H1 (cell line): Measurements from ENCODE around the gene CT47A1. TPM values are rescaled to one million over a fixed set of nuclear protein-coding genes. Genes with fewer than 3 reads are reported as not detected.

ENCODE experiments used
- CTCF ChIA-PET: fragments of 300-600 bp; sonication (Branson Sonifier 250); formaldehyde crosslinking; loops from one replicate; lab custom pipeline; 2021; ENCODE audit not compliant: partially characterized antibody; lab: Charles Lee
- POLR2A ChIA-PET: fragments of 300-600 bp; sonication (Branson Sonifier 250); formaldehyde crosslinking; loops from one replicate; lab custom pipeline; 2021; ENCODE audit warnings: inconsistent platforms; ENCODE audit not compliant: partially characterized antibody; lab: Charles Lee
- DNase-seq, 2 experiments: peaks; one replicate each; pipeline versions ENCODE4 v3.0.0 to v3.0.0-alpha.2; 2010 to 2022; ENCODE audit warnings: low spot score in 2 of 2, low read depth in 1 of 2, mixed read lengths in 1 of 2
- FAIRE-seq: peaks from 2 replicates; lab custom pipeline; 2011; peaks lifted over from hg19 to GRCh38; lab: Jason Lieb, UNC
- H2AFZ ChIP-seq: 2 replicates; pipeline ENCODE4 v1.8.1; 2012; ENCODE audit warnings: low read length, inconsistent platforms
- H2AK5ac ChIP-seq: 2 replicates; pipeline ENCODE4 v1.6.1; 2013; ENCODE audit warnings: low read depth, low read length
- H2BK120ac ChIP-seq: replicated peaks from 2 replicates; pipeline ENCODE3; 2013; ENCODE audit warnings: low read depth, low read length, inconsistent platforms
- H2BK12ac ChIP-seq: 2 replicates; pipeline ENCODE4 v1.6.1; 2013; ENCODE audit warnings: low read depth, low read length
- H2BK15ac ChIP-seq: 2 replicates; pipeline ENCODE4 v1.6.1; 2013; ENCODE audit warnings: low read length
- H2BK20ac ChIP-seq: 2 replicates; pipeline ENCODE4 v1.6.1; 2013; ENCODE audit warnings: low read length
- H2BK5ac ChIP-seq: 2 replicates; pipeline ENCODE4 v1.6.1; 2013; ENCODE audit warnings: low read depth, low read length
- H3K14ac ChIP-seq: 2 replicates; pipeline ENCODE4 v1.6.1; 2013; ENCODE audit warnings: inconsistent platforms; ENCODE audit not compliant: insufficient read length
- H3K18ac ChIP-seq: 2 replicates; pipeline ENCODE4 v1.6.1; 2013; ENCODE audit warnings: low read length; ENCODE audit errors: extremely low read depth
- H3K23ac ChIP-seq: 2 replicates; pipeline ENCODE4 v1.6.1; 2013; ENCODE audit warnings: inconsistent platforms; ENCODE audit not compliant: insufficient read length
- H3K23me2 ChIP-seq: 2 replicates; pipeline ENCODE4 v1.6.1; 2013; ENCODE audit warnings: low read depth, low read length
- H3K27ac ChIP-seq: 2 replicates; pipeline ENCODE4 v1.6.1; 2011; ENCODE audit warnings: low read depth, low read length, inconsistent platforms
- H3K27me3 ChIP-seq, 4 experiments: replicated peaks in 1 of 4; 1 replicate in 1 of 4; 2 replicates in 3 of 4; pipeline versions ENCODE4 v1.6.1 to v1.8.1; 2011 to 2013; ENCODE audit warnings: low read length in 3 of 4, mild to moderate bottlenecking in 3 of 4, inconsistent platforms in 2 of 4, mixed read lengths in 2 of 4, moderate library complexity in 1 of 4; ENCODE audit not compliant: control insufficient read depth in 3 of 4, insufficient read depth in 3 of 4; ENCODE audit errors: extremely low read depth in 1 of 4
- H3K36me3 ChIP-seq, 4 experiments: 2 replicates each; pipeline versions ENCODE4 v1.6.1 to v1.8.1; 2011 to 2013; ENCODE audit warnings: mild to moderate bottlenecking in 4 of 4, low read length in 3 of 4, moderate library complexity in 2 of 4, control low read depth in 1 of 4, inconsistent platforms in 1 of 4; ENCODE audit not compliant: insufficient read depth in 4 of 4, control insufficient read depth in 2 of 4
- H3K4ac ChIP-seq: replicated peaks from 2 replicates; pipeline ENCODE3; 2013; ENCODE audit warnings: low read length, low read depth, mixed read lengths, inconsistent platforms; ENCODE audit not compliant: insufficient read length
- H3K4me1 ChIP-seq, 4 experiments: replicated peaks in 1 of 4; 1 replicate in 1 of 4; 2 replicates in 3 of 4; pipeline versions ENCODE4 v1.6.1 to v1.8.1; 2011 to 2013; ENCODE audit warnings: low read length in 3 of 4, inconsistent platforms in 2 of 4, mixed read lengths in 1 of 4; ENCODE audit not compliant: insufficient read depth in 4 of 4, control insufficient read depth in 3 of 4
- H3K4me2 ChIP-seq, 2 experiments: 2 replicates each; pipeline versions ENCODE4 v1.6.1 to v1.8.1; 2011 to 2013; ENCODE audit warnings: low read depth in 2 of 2, low read length in 2 of 2, control low read depth in 1 of 2, inconsistent platforms in 1 of 2, mild to moderate bottlenecking in 1 of 2; ENCODE audit not compliant: insufficient read depth in 1 of 2
- H3K4me3 ChIP-seq, 4 experiments: fragments of 200-600, 300-600 bp in 1 of 4; sonication (generic), shearing (Covaris generic), sonication (Bioruptor Twin) in 1 of 4; 2 replicates each; pipeline versions ENCODE4 v1.5.1 to v1.8.1; 2011 to 2016; ENCODE audit warnings: low read length in 4 of 4, low read depth in 3 of 4, control low read depth in 2 of 4, inconsistent platforms in 2 of 4, mild to moderate bottlenecking in 2 of 4, mixed read lengths in 1 of 4, moderate library complexity in 1 of 4; ENCODE audit not compliant: insufficient read depth in 2 of 4; ENCODE audit errors: extremely low read depth in 1 of 4
- H3K56ac ChIP-seq: replicated peaks from 2 replicates; pipeline ENCODE3; 2013; ENCODE audit warnings: low read depth, mild to moderate bottlenecking, mixed read lengths, low read length, inconsistent platforms; ENCODE audit not compliant: insufficient read length
- H3K79me1 ChIP-seq: 2 replicates; pipeline ENCODE4 v1.6.1; 2013; ENCODE audit warnings: low read depth, low read length, control low read depth
- H3K79me2 ChIP-seq, 2 experiments: 2 replicates each; pipeline versions ENCODE4 v1.6.1 to v1.8.1; 2012 to 2013; ENCODE audit warnings: low read length in 2 of 2, mild to moderate bottlenecking in 2 of 2, inconsistent platforms in 1 of 2; ENCODE audit not compliant: insufficient read depth in 2 of 2, control insufficient read depth in 1 of 2
- H3K9ac ChIP-seq, 4 experiments: replicated peaks in 1 of 4; 1 replicate in 1 of 4; 2 replicates in 3 of 4; pipeline versions ENCODE4 v1.6.1 to v1.8.1; 2011 to 2013; ENCODE audit warnings: low read depth in 3 of 4, low read length in 3 of 4, control low read depth in 2 of 4, mild to moderate bottlenecking in 2 of 4, moderate library complexity in 2 of 4, inconsistent platforms in 1 of 4; ENCODE audit errors: extremely low read depth in 1 of 4
- H3K9me3 ChIP-seq, 2 experiments: 2 replicates each; pipeline versions ENCODE4 v1.6.1 to v1.8.1; 2012 to 2013; ENCODE audit warnings: mild to moderate bottlenecking in 2 of 2, moderate library complexity in 2 of 2, control low read depth in 1 of 2, inconsistent platforms in 1 of 2, low read depth in 1 of 2, low read length in 1 of 2, mixed read lengths in 1 of 2; ENCODE audit not compliant: insufficient read depth in 2 of 2
- H4K20me1 ChIP-seq, 2 experiments: replicated peaks in 1 of 2; 2 replicates each; pipeline versions ENCODE3 to v1.8.1; 2011 to 2013; ENCODE audit warnings: inconsistent platforms in 2 of 2, low read length in 2 of 2, mild to moderate bottlenecking in 1 of 2; ENCODE audit not compliant: insufficient read depth in 2 of 2, control insufficient read depth in 1 of 2
- H4K5ac ChIP-seq: 2 replicates; pipeline ENCODE4 v1.6.1; 2013; ENCODE audit warnings: low read length, low read depth, mixed read lengths, inconsistent platforms; ENCODE audit not compliant: insufficient read length
- H4K8ac ChIP-seq: 2 replicates; pipeline ENCODE4 v1.8.0; 2013; ENCODE audit warnings: mild to moderate bottlenecking, moderate library complexity, low read length, inconsistent platforms; ENCODE audit not compliant: insufficient read depth; ENCODE audit errors: extremely low read depth
- H4K91ac ChIP-seq: replicated peaks from 2 replicates; pipeline ENCODE3; 2013; ENCODE audit warnings: low read length, mixed read lengths, inconsistent platforms; ENCODE audit not compliant: insufficient read length
- FOSL1 ChIP-seq: IDR thresholded peaks from 2 replicates; pipeline ENCODE4 v1.6.1; 2011; ENCODE audit warnings: mild to moderate bottlenecking, low read depth, low read length, moderate library complexity; ENCODE audit not compliant: insufficient read depth
- MAFK ChIP-seq: IDR thresholded peaks from 2 replicates; pipeline ENCODE4 v1.6.1; 2012; ENCODE audit warnings: low read depth, mild to moderate bottlenecking, improper control_type of control experiment, low read length
- POU5F1 ChIP-seq: IDR thresholded peaks from 2 replicates; pipeline ENCODE4 v1.6.1; 2011; ENCODE audit warnings: low read depth, mild to moderate bottlenecking, low read length, moderate library complexity
- TCF12 ChIP-seq: IDR thresholded peaks from 2 replicates; pipeline ENCODE4 v1.6.1; 2011; ENCODE audit warnings: low read depth, mild to moderate bottlenecking, low read length
- WGBS, 2 experiments: shearing (Covaris generic) in 1 of 2; methylation state at CpG; one replicate each; pipeline versions ENCODE4 v1.1.6 to v1.1.7; 2013 to 2015; ENCODE audit warnings: low lambda C conversion rate in 2 of 2, mixed read lengths in 2 of 2, inconsistent platforms in 1 of 2, low coverage in 1 of 2, missing lambda C conversion rate in 1 of 2; ENCODE audit not compliant: insufficient replicate concordance in 2 of 2, insufficient coverage in 1 of 2, insufficient read length in 1 of 2; ENCODE audit errors: extremely low coverage in 1 of 2, missing lambda C conversion rate in 1 of 2; 5-methylcytosine and 5-hydroxymethylcytosine counted together
- polyA plus RNA-seq, 7 experiments: library from polyadenylated mRNA; depleted of rRNA in 3 of 7; stranded (reverse) in 5 of 7; unstranded in 2 of 7; fragments of >200 nt in 5 of 7; fragments of 200-250 nt in 2 of 7; gene quantifications; 1 replicate in 5 of 7; 2 replicates in 1 of 7; 4 replicates in 1 of 7; pipeline versions ENCODE4 v1.2.1 to v1.2.3, GENCODE V29; 2011 to 2013; ENCODE audit warnings: missing spikeins in 2 of 7, mixed read lengths in 2 of 7
- total RNA-seq: library from RNA; stranded (reverse); fragmentation: NEBNext Ultra II Directional; extraction: Animal tissue kit (Norgen Biotek cat#: 25700); gene quantifications from 2 replicates; pipeline ENCODE4 v1.2.1, GENCODE V29; 2021

CT47A1 gene
- total and polyA plus RNA-seq, 2 of the 8 experiments (the other 6 are each of a cell fraction or from before 2014, with no cell fraction given) = not detected

DNA sequence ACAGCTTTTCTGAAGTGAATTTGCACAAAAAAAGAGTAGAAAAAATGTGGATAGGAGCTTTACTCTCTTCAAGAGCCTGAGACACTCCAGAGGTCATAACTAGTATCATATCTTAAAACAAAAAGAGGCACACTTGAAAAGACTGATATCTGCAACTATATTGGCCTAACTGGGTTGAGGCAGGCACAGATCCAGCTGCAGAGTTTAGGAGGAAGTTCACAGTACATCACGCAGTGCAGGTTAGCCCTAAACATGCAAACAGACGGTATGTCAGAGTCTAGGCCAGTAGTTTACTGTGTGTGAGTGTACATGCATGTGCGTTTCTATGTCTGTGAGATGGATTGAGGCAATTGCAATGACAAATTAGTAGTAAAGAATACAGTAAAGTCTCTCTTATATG, 24.2 kb upstream of the CT47A1 start:
- H3K4me1 ChIP-seq = no peaks in the 10 kb centered on the region
- H2AK5ac ChIP-seq = no peak overlapping the region
- no peak overlapping the region for H3K27ac ChIP-seq
- no peak overlapping the region for H4K91ac ChIP-seq
- H3K23me2 ChIP-seq = no peaks in the 10 kb centered on the region
- H4K8ac ChIP-seq = no peak overlapping the region
- H2BK5ac ChIP-seq = no peak overlapping the region
- no peaks in the 10 kb centered on the region for H3K79me2 ChIP-seq
- H3K4ac ChIP-seq = no peak overlapping the region
- no peak overlapping the region for H2BK20ac ChIP-seq
- no peak for FAIRE-seq
- CTCF ChIA-PET = no interaction called here
- no peak for TF ChIP-seq POU5F1
- TF ChIP-seq MAFK = no peak
- no peak for TF ChIP-seq FOSL1
- no peak for TF ChIP-seq TCF12
- H3K14ac ChIP-seq = no peak overlapping the region
- no peaks in the 10 kb centered on the region for H3K36me3 ChIP-seq
- no peak overlapping the region for H3K4me3 ChIP-seq
- no peak overlapping the region for H2BK12ac ChIP-seq
- no peak overlapping the region for H2BK15ac ChIP-seq
- no peak overlapping the region for H2BK120ac ChIP-seq
- no peaks in the 10 kb centered on the region for H3K27me3 ChIP-seq
- no peaks in the 10 kb centered on the region for H3K79me1 ChIP-seq
- no peak overlapping the region for H3K23ac ChIP-seq
- no peak overlapping the region for H3K56ac ChIP-seq
- POLR2A ChIA-PET = no interaction called here
- H3K9ac ChIP-seq = no peak overlapping the region
- no peak overlapping the region for H3K18ac ChIP-seq
- no peak overlapping the region for H3K4me2 ChIP-seq
- peaks cover 1 to 20% of the 10 kb centered on the region in 2 experiments; a peak in 3 of 4 replicates for H3K9me3 ChIP-seq
- no peaks in the 10 kb centered on the region for H4K20me1 ChIP-seq
- DNase-seq = no peak
- no peak overlapping the region for H2AFZ ChIP-seq
- H4K5ac ChIP-seq = no peak overlapping the region
- 74% methylated on average over 3 of the region's 3 CpGs; no CpG with 5 or more reads in 1 of the 2 experiments for WGBS, 2 experiments
